AG04450 (cell line): ENCODE data around the gene TTPAL. TPM values are rescaled to one million over a fixed set of nuclear protein-coding genes. Genes with fewer than 3 reads are reported as not detected.

Source experiments
- CTCF ChIA-PET: fragments of 300-600, 350-600 bp; formaldehyde crosslinking; extraction: SDS; loops from one replicate; lab custom pipeline; 2022; ENCODE audit warnings: antibody characterized with exemption, inconsistent platforms; lab: Charles Lee
- POLR2A ChIA-PET: fragments of 350-600 bp; formaldehyde crosslinking; extraction: SDS; loops from one replicate; lab custom pipeline; 2021; ENCODE audit warnings: antibody characterized with exemption, inconsistent platforms; lab: Yijun Ruan, JAX
- DNase-seq: peaks from one replicate; pipeline ENCODE4 v3.0.0-alpha.2; 2011; ENCODE audit warnings: low read depth, low spot score
- H3K27ac ChIP-seq: one replicate; pipeline ENCODE4 v1.5.1; 2012; ENCODE audit warnings: low read depth, low read length, control low read depth
- H3K27me3 ChIP-seq: one replicate; pipeline ENCODE4 v1.6.0; 2012; ENCODE audit warnings: low read length; ENCODE audit not compliant: control insufficient read depth, insufficient read depth
- H3K4me3 ChIP-seq: 2 replicates; pipeline ENCODE4 v1.5.1; 2011; ENCODE audit warnings: mild to moderate bottlenecking, low read depth, low read length, control low read depth
- H3K9me3 ChIP-seq: 2 replicates; pipeline ENCODE4 v1.5.1; 2012; ENCODE audit warnings: low read length; ENCODE audit not compliant: control insufficient read depth, insufficient read depth
- polyA minus RNA-seq: library from RNA; depleted of rRNA, polyadenylated mRNA; stranded (reverse); fragments of >200 nt; gene quantifications from 2 replicates; pipeline ENCODE4 v1.2.3, GENCODE V29; 2011; rRNA and poly(A)+ RNA removed
- polyA plus RNA-seq: library from polyadenylated mRNA; depleted of rRNA; stranded (reverse); fragments of >200 nt; gene quantifications from 2 replicates; pipeline ENCODE4 v1.2.3, GENCODE V29; 2011; rRNA removed
- TF ChIP-seq, protein P1 (sequence below): IDR thresholded peaks from 2 replicates; pipeline ENCODE4 v1.5.1; 2011; ENCODE audit warnings: low read depth, low read length, control low read depth, inconsistent platforms

TTPAL gene, protein sequence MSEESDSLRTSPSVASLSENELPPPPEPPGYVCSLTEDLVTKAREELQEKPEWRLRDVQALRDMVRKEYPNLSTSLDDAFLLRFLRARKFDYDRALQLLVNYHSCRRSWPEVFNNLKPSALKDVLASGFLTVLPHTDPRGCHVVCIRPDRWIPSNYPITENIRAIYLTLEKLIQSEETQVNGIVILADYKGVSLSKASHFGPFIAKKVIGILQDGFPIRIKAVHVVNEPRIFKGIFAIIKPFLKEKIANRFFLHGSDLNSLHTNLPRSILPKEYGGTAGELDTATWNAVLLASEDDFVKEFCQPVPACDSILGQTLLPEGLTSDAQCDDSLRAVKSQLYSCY
- polyA plus RNA-seq (11.2 and 12.6 TPM in 2 replicates), polyA minus RNA-seq (17.5 and 24.0 TPM in 2 replicates)

DNA sequence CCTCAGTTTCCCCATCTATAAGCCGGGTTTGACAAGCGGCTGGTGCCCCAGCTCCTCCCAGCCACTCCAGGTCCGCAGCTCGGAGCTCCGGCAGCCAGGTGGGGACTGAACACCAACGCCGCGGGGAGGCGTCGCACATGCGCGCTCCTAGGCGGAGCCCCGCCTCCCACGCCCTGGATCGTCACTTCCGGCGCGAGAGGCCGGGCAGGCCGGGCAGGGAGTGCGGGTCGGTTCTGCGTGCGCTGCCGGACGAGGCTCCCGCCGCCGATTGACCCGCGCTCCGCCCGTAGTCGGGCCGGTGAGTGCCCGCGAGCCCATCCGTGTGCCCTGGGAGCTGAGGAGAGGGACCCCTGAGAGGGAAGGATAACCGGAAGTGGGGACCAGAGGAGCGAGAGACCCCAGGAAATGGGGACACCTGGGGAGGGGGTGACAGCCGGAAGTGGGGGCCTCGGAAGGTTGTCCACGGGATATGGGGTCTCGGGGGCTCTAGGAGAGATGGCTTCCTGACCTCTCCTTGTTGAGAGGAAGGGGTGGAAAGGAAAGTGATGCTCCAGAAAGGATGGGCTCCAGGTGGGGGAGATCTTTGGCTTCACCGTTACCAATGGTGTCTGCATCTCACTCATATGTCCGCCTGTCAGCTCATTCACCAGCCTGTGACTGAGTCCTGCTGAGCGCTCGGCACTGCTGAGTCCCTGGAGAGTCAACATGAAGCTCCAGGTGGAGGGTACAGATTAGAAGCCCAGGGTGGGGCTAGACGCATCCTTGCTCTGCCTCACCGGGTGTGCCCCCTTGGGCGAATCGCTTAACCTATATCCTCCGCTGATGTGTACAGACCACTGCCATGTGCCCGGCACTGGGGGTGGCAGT is at the start of gene TTPAL:
Gene TTPAL (plus strand): TSS at position 181 of the 867 bp plus-strand sequence. CDS start 4,126 bp downstream, outside the sequence.
- TF ChIP-seq, protein P1, sequence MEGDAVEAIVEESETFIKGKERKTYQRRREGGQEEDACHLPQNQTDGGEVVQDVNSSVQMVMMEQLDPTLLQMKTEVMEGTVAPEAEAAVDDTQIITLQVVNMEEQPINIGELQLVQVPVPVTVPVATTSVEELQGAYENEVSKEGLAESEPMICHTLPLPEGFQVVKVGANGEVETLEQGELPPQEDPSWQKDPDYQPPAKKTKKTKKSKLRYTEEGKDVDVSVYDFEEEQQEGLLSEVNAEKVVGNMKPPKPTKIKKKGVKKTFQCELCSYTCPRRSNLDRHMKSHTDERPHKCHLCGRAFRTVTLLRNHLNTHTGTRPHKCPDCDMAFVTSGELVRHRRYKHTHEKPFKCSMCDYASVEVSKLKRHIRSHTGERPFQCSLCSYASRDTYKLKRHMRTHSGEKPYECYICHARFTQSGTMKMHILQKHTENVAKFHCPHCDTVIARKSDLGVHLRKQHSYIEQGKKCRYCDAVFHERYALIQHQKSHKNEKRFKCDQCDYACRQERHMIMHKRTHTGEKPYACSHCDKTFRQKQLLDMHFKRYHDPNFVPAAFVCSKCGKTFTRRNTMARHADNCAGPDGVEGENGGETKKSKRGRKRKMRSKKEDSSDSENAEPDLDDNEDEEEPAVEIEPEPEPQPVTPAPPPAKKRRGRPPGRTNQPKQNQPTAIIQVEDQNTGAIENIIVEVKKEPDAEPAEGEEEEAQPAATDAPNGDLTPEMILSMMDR, result peak; percentile 36; the same call in 1 of the 2 replicates
- Histone ChIP-seq H3K9me3 (no peaks in the 10 kb centered on the region), H3K4me3 (peak within 1 kb of the TSS; percentile 96), H3K27ac (peak within 1 kb of the TSS; percentile 61), H3K27me3 (no peaks in the 10 kb centered on the region)
- POLR2A ChIA-PET, result interaction anchor here (0.5 to 0.6 kb wide), 2 partner anchors 434 to 885 kb away, joined by 3 to 4 read pairs; partner anchors contain the start of gene IFT52
- CTCF ChIA-PET, result interaction anchor here (0.5 to 1.9 kb wide), 5 partner anchors 19 to 210 kb away, joined by 3 to 10 read pairs (median 4); partner anchors contain the start of gene FITM2
- DNase-seq, result peak; percentile 44

DNA sequence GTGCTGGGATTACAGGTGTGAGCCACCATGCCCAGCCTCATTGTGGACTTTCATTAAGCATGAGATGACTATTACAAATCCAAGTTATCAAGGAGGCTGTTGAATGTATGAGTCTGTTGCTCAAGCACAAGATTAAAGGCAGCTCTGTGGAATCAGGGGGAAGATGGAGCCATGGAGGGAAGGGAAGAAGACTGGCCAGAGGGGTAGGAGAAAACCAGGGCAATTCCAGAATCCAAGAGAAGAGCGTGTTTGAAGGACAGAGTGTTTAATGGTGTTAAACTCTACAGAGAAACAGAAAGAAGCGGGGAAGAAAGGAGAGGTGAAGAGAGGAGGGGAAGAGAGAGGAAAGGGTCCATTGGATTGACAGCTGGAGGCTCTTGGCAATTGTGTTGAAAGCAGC is 49.8 kb upstream of the TTPAL start:
- Histone ChIP-seq H3K9me3 (no peaks in the 10 kb centered on the region), H3K4me3 (no peak overlapping the region), H3K27ac (no peak overlapping the region), H3K27me3 (peaks cover 15% of the 10 kb centered on the region)
- ChIA-PET POLR2A (no interaction called here), CTCF (no interaction called here)
- DNase-seq, result no peak
- TF ChIP-seq, protein P1, result no peak

DNA sequence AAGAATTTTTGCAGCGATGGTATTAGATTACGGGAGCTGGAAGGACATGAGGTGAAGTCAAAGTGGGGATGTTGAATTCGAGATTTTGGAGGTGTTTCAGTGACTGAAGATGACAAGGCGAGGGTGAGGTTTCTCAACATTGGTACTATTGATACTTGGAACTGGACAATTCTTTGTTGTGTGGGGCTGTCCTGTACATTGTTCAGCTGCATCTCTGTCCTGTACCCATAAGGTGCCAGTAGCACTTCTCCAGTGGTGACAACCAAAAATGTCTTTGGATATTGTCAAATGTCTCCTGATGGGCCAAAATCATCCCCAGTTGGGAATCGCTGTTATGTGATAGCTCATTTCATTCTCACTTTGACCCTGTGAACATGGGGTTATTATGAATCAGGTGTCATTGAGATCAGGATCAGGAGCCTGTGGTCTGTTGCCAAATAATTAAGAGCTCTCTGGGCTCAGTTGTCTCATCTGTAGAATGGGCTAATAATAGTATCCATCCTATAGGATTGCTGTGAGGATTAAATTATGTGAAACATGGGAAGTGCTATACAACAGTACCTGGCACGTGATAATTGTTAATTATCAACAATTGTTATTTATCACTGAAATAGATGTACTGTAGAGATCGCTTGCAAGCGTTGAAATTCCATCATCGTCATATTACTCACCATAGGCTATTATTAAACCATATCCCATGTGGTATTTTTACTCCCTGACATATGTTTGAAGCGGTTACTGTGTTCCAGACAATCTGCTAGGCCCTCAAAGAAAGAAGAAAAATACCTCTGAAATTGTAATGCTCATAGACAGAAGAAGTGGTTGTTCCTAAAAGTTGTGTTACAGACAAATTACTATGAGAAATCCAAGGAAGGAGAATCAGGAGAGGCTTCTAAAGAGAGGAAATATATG is 48.5 kb upstream of the TTPAL start:
- TF ChIP-seq, protein P1, result no peak
- Histone ChIP-seq H3K9me3 (no peaks in the 10 kb centered on the region), H3K27ac (no peak overlapping the region), H3K27me3 (peaks cover 15% of the 10 kb centered on the region), H3K4me3 (no peak overlapping the region)
- ChIA-PET POLR2A (no interaction called here), CTCF (no interaction called here)
- DNase-seq, result no peak

DNA sequence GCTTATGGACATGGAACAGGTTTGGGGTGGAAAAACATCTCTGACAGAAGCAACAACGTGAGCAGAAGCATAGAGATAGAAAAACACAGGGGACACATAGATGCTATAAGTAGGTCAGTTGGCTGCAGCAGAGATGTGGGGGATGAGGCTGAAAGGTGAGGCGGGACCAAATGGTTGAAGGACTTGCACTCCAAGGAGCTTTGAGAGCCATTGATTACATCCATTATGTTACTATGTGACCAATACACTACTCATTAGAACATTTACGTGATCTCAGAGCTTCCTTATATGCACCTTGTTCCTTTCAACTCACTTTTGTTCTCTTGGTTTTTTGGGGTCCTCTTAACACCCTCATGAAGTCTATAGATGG is 47.9 kb upstream of the TTPAL start:
- POLR2A ChIA-PET, result no interaction called here
- no peak for DNase-seq
- no peaks in the 10 kb centered on the region for H3K9me3 ChIP-seq
- TF ChIP-seq, protein P1, result no peak
- H3K27me3 ChIP-seq, result peaks cover 13% of the 10 kb centered on the region
- H3K27ac ChIP-seq, result no peak overlapping the region
- no peak overlapping the region for H3K4me3 ChIP-seq
- CTCF ChIA-PET, result no interaction called here
